ENCODE data around the gene SMIM13.

- TF ChIP-seq CTCF (IDR thresholded peaks at IDR 0.05): no peak
- TF ChIP-seq POLR2A (IDR thresholded peaks at IDR 0.05): no peak
These were observed 797 bp downstream of the SMIM13 start for GRCh38 chr6:11094411-11094851.
